A549 (cell line): ENCODE measurements around the gene P2RX3. TPM values are rescaled to one million over a fixed set of nuclear protein-coding genes. Genes with fewer than 3 reads are reported as not detected.

ENCODE experiments used
- ATAC-seq, 2 experiments: fragments of 200-7000 bp in 1 of 2; fragments of >200 bp in 1 of 2; cut with Nextera tagmentation in 1 of 2; cut with Tn5 transposase in 1 of 2; 3 replicates each; pipeline versions ENCODE4 v1.8.0 to v1.9.1; 2018 to 2020; ENCODE audit warnings: mild to moderate bottlenecking in 1 of 2, moderate library complexity in 1 of 2
- CTCF ChIA-PET: fragments of 300-600 bp; sonication (Branson Sonifier 250); formaldehyde crosslinking; extraction: SDS; loops from one replicate; lab custom pipeline; 2021; ENCODE audit warnings: antibody characterized with exemption, inconsistent platforms; lab: Yijun Ruan, JAX
- POLR2A ChIA-PET: fragments of 350-600 bp; formaldehyde crosslinking; extraction: SDS; loops from one replicate; lab custom pipeline; 2021; ENCODE audit warnings: antibody characterized with exemption, inconsistent platforms; lab: Yijun Ruan, JAX
- DNase-seq, 2 experiments: peaks; one replicate each; pipeline versions ENCODE4 v3.0.0 to v3.0.0-alpha.2; 2011 to 2016; ENCODE audit warnings: low read depth in 1 of 2, low spot score in 1 of 2
- FAIRE-seq: peaks from 2 replicates; lab custom pipeline; 2011; peaks lifted over from hg19 to GRCh38; lab: Jason Lieb, UNC
- H3K27ac ChIP-seq, 2 experiments: fragments of >200 bp; sonication (Bioruptor Twin); formaldehyde crosslinking; 3 replicates each; pipeline ENCODE4 v1.5.1; 2016 to 2017
- H3K4me1 ChIP-seq: fragments of >200 bp; sonication (Bioruptor Twin); formaldehyde crosslinking; 3 replicates; pipeline ENCODE4 v1.6.1; 2016
- H3K4me2 ChIP-seq: fragments of >200 bp; sonication (Bioruptor Twin); formaldehyde crosslinking; 3 replicates; pipeline ENCODE4 v1.6.1; 2016
- H3K4me3 ChIP-seq: fragments of >200 bp; sonication (Bioruptor Twin); formaldehyde crosslinking; 3 replicates; pipeline ENCODE4 v1.5.1; 2016
- H3K9me3 ChIP-seq: fragments of >200 bp; sonication (Bioruptor Twin); formaldehyde crosslinking; 3 replicates; pipeline ENCODE4 v1.6.1; 2016
- BHLHE40 ChIP-seq: IDR thresholded peaks from 2 replicates; pipeline ENCODE4 v1.6.1; 2012; ENCODE audit warnings: low read depth, low read length, inconsistent platforms
- EHF ChIP-seq: fragments of 250-450 bp; sonication (Bioruptor Pico); IDR thresholded peaks from 2 replicates; pipeline ENCODE4 v1.5.0; 2020; ENCODE audit warnings: mild to moderate bottlenecking
- EHMT2 ChIP-seq: fragments of 200-600 bp; sonication (generic); IDR thresholded peaks from 2 replicates; pipeline ENCODE4 v1.6.1; 2016; ENCODE audit warnings: antibody characterized with exemption, low read depth, mild to moderate bottlenecking, moderate library complexity
- ESRRA ChIP-seq: fragments of 150-350 bp; IDR thresholded peaks from 2 replicates; pipeline ENCODE4 v1.6.1; 2014; ENCODE audit warnings: mild to moderate bottlenecking, low read length, borderline replicate concordance
- FOSL2 ChIP-seq, 2 experiments: fragments of 450-650 bp in 1 of 2; fragments of >200 bp in 1 of 2; sonication (Bioruptor Twin) in 1 of 2; formaldehyde crosslinking; IDR thresholded peaks; 2 replicates each; pipeline versions ENCODE4 v1.5.0 to v1.6.1; 2016 to 2020; ENCODE audit warnings: mild to moderate bottlenecking in 1 of 2, moderate library complexity in 1 of 2
- HOXB13 ChIP-seq: fragments of 250-450 bp; sonication (Bioruptor Pico); IDR thresholded peaks from 2 replicates; pipeline ENCODE4 v1.5.0; 2020; ENCODE audit warnings: low read depth, mild to moderate bottlenecking, moderate library complexity
- JUN ChIP-seq, 2 experiments: fragments of >200 bp; sonication (Bioruptor Twin); formaldehyde crosslinking; IDR thresholded peaks; 2 replicates in 1 of 2; 3 replicates in 1 of 2; pipeline ENCODE4 v1.6.1; 2016 to 2017
- MAFK ChIP-seq: fragments of 450-650 bp; IDR thresholded peaks from 2 replicates; pipeline ENCODE4 v1.6.1; 2014; ENCODE audit not compliant: partially characterized antibody
- MYC ChIP-seq: IDR thresholded peaks from 2 replicates; pipeline ENCODE4 v1.6.1; 2012; ENCODE audit warnings: mild to moderate bottlenecking, inconsistent platforms, low read length, improper control_type of control experiment, borderline replicate concordance
- NPAS2 ChIP-seq: fragments of 250-450 bp; sonication (Bioruptor Pico); IDR thresholded peaks from 2 replicates; pipeline ENCODE4 v1.8.0; 2022; ENCODE audit warnings: mild to moderate bottlenecking, moderate library complexity, borderline replicate concordance
- RARB ChIP-seq: fragments of 250-450 bp; sonication (Bioruptor Pico); IDR thresholded peaks from 2 replicates; pipeline ENCODE4 v1.8.0; 2021; ENCODE audit warnings: mild to moderate bottlenecking, moderate library complexity
- RNF2 ChIP-seq: fragments of 200-600 bp; sonication (generic); IDR thresholded peaks from 2 replicates; pipeline ENCODE4 v1.6.1; 2016; ENCODE audit warnings: low read depth, mild to moderate bottlenecking, antibody characterized with exemption, moderate library complexity, borderline replicate concordance
- SREBF2 ChIP-seq: fragments of 450-650 bp; IDR thresholded peaks from 2 replicates; pipeline ENCODE4 v1.6.1; 2014; ENCODE audit warnings: mild to moderate bottlenecking, moderate library complexity
- ZNF302 ChIP-seq: fragments of 250-450 bp; sonication (Bioruptor Pico); IDR thresholded peaks from 2 replicates; pipeline ENCODE4 v1.9.0; 2021; ENCODE audit warnings: inconsistent platforms, mild to moderate bottlenecking, moderate library complexity
- WGBS: methylation state at CpG from one replicate; pipeline ENCODE4 v1.1.6; 2017; ENCODE audit errors: missing lambda C conversion rate; 5-methylcytosine and 5-hydroxymethylcytosine counted together
- polyA plus RNA-seq, 4 experiments: library from polyadenylated mRNA; depleted of rRNA in 3 of 4; stranded (reverse); fragments of >200 nt; fragmentation: RNase III in 1 of 4; extraction: RNeasy Plus Mini Kit Qiagen cat#74134 plus additional on column Dnase treatment in 1 of 4; gene quantifications; 2 replicates in 3 of 4; 3 replicates in 1 of 4; pipeline ENCODE4 v1.2.3, GENCODE V29; 2011 to 2017
- TF ChIP-seq, protein P1 (sequence below): fragments of 250-450 bp; sonication (Bioruptor Pico); IDR thresholded peaks from 2 replicates; pipeline ENCODE4 v1.5.0; 2021; ENCODE audit warnings: mild to moderate bottlenecking, moderate library complexity, borderline replicate concordance
- TF ChIP-seq, protein P2 (sequence below): fragments of >200 bp; sonication (Bioruptor Twin); formaldehyde crosslinking; IDR thresholded peaks from 3 replicates; pipeline ENCODE4 v1.5.1; 2016
- TF ChIP-seq, protein P3 (sequence below): IDR thresholded peaks from 2 replicates; pipeline ENCODE4 v1.6.1; 2012; ENCODE audit warnings: low read depth, borderline replicate concordance

P2RX3 gene
- polyA plus RNA-seq, 2 of the 4 experiments (the other 2 are of a cell fraction): 0.05 to 0.37 TPM

DNA sequence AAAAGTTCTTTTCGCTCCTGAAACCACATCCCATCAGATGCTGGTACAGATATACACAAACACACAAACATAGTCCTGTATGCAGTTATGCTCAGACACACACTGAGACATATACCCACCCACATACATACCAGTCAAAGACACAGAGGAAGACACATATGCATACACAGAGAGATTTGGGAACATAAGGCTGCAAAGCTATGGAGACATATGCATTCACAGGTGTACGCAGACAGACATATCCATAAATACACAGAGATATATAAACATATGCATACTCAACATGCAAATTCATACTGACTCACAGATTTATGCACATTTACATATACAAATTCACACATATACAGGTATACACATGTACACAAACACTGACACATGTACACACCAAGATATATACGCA, 36.8 kb downstream of the P2RX3 start:
- Histone ChIP-seq H3K9me3 (no peaks in the 10 kb centered on the region), H3K4me3 (no peak overlapping the region), H3K27ac (no peak overlapping the region), H3K4me2 (no peak overlapping the region), H3K4me1 (peaks cover 17% of the 10 kb centered on the region; the same call in 2 of the 3 replicates)
- no peak for FAIRE-seq
- no peak for ATAC-seq
- no peak for DNase-seq
- no peak for TF ChIP-seq RARB (CRISPR knock-in tag)
- no peak for TF ChIP-seq MAFK
- ChIA-PET POLR2A (no interaction called here), CTCF (no interaction called here)
- WGBS: 97% methylated on average over 3 of the region's 3 CpGs

DNA sequence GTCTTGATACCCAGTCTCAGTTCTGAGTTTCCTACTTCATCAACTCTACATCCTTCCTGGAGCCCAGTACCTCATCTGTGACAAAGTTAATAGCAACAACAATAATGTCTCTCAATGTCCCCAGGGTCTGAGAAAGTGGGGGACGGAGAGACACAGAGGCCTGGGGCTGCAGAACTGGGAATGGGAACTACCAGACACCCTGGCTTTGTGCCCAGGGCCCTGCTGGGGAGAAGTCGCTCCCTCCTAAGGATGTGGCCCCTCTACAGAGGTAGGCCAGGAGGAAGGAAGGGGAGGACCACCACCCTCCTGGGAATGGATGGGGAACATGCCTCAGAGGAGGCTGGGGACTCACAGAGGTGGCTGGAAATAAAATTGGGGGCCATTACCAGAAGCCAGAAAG, 37.3 kb downstream of the P2RX3 start:
- Histone ChIP-seq H3K4me3 (no peak overlapping the region), H3K9me3 (no peaks in the 10 kb centered on the region), H3K4me1 (peaks cover 17% of the 10 kb centered on the region; the same call in 2 of the 3 replicates), H3K27ac (no peak overlapping the region), H3K4me2 (no peak overlapping the region)
- FAIRE-seq (no peak), DNase-seq (no peak), ATAC-seq (no peak)
- WGBS: 85% methylated on average over 2 of the region's 2 CpGs
- ChIA-PET POLR2A (no interaction called here), CTCF (no interaction called here)
- TF ChIP-seq, protein P1, sequence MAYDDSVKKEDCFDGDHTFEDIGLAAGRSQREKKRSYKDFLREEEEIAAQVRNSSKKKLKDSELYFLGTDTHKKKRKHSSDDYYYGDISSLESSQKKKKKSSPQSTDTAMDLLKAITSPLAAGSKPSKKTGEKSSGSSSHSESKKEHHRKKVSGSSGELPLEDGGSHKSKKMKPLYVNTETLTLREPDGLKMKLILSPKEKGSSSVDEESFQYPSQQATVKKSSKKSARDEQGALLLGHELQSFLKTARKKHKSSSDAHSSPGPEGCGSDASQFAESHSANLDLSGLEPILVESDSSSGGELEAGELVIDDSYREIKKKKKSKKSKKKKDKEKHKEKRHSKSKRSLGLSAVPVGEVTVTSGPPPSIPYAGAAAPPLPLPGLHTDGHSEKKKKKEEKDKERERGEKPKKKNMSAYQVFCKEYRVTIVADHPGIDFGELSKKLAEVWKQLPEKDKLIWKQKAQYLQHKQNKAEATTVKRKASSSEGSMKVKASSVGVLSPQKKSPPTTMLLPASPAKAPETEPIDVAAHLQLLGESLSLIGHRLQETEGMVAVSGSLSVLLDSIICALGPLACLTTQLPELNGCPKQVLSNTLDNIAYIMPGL (CRISPR knock-in tag): no peak
- TF ChIP-seq EHMT2: no peak

DNA sequence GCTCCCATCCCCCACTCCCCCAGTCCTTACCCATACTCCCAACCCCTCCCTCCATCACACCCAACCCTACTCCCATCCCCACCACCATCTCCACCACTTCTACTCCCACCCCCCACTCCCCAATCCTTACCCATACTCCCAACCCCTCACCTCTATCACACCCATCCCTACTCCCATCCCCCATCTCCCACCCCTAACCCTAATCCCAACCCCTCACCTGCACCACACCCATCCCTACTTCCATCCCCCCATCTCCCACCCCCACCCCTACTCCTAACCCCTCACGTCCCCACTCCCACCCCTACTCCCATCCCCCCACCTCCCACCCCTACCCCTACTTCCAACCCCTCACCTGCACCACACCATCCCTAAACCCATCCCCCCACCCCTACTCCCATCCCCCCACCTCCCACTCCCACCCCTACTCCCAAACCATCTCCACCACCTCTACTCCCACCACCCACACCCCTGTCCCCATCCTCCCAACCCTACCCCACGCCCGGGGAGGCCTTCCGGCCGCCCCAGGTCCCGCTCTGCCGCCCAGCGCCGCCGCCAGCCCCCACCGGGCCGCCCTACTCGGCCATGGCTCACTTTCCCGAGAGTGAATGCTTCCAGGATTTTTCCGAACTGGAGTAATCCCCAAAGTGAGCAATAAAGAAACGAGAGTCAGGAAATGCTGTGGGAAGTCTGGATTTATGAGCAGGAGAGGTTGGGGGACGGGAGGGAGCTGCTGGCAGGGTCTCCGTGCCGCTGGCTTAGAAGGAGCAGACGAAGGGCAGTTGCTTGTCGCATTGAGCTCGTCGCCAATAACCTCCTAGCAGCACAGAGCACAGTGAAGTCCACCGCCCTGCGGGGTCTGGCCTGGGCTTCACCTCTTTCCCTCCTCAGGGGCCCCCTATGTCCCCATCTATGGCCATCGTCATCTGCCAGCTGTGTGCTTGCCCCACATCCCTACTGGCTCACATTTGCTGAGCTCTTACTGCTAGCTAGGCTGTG, 38.2 kb downstream of the P2RX3 start:
- Histone ChIP-seq H3K27ac (no peak overlapping the region), H3K9me3 (no peaks in the 10 kb centered on the region), H3K4me2 (0 out of 3 replicates have a peak overlapping the region, but pooled peaks have one; percentile 17), H3K4me1 (peaks cover 17% of the 10 kb centered on the region; the same call in 2 of the 3 replicates), H3K4me3 (no peak overlapping the region)
- no peak; a peak in 1 of 6 replicates for ATAC-seq
- WGBS: 45% methylated on average over 25 of the region's 26 CpGs
- ChIA-PET POLR2A (no interaction called here), CTCF (interaction anchor here (3.2 kb wide), 1 partner anchor 81 kb away, joined by 10 read pairs; no protein-coding TSS in a partner anchor)
- FAIRE-seq: no peak
- no peak for DNase-seq
- TF ChIP-seq FOSL2 (IDR thresholded peaks at IDR 0.05) (no peak), FOSL2 (CRISPR knock-in tag; IDR thresholded peaks at IDR 0.05) (no peak), HOXB13 (no peak), NPAS2 (CRISPR knock-in tag) (no peak), MYC (no peak), ZNF302 (CRISPR knock-in tag) (no peak)

DNA sequence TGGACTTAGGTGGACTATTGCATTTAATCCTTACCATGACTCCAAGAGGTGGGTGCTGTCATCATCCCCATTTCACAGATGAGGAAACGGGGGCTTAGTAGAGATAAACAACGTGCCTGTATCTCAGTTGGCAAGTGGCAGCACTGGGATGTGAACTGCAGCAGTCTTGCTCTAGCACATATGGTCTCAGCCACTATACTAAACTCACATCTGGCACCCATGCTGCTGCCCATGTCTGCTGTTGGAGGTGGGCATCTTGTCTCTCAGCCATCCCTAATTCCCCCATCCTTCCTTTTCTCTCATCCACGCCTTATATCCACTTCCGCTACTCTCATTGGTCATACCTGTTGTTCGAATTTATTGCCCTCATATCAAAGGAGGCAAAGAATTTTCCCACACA, 39.0 kb downstream of the P2RX3 start:
- no peak; a peak in 1 of 6 replicates for ATAC-seq
- FAIRE-seq: no peak
- Histone ChIP-seq H3K4me2 (no peak overlapping the region), H3K9me3 (no peaks in the 10 kb centered on the region), H3K4me3 (no peak overlapping the region), H3K4me1 (peaks cover 17% of the 10 kb centered on the region; the same call in 2 of the 3 replicates), H3K27ac (no peak overlapping the region)
- WGBS: 51% methylated on average over 5 of the region's 5 CpGs
- CTCF ChIA-PET: interaction anchor here (3.2 kb wide), 1 partner anchor 81 kb away, joined by 10 read pairs; no protein-coding TSS in a partner anchor
- no peak for TF ChIP-seq ESRRA
- TF ChIP-seq SREBF2: no peak
- TF ChIP-seq RNF2: no peak
- no peak for TF ChIP-seq MYC
- TF ChIP-seq BHLHE40: no peak
- TF ChIP-seq, protein P2, sequence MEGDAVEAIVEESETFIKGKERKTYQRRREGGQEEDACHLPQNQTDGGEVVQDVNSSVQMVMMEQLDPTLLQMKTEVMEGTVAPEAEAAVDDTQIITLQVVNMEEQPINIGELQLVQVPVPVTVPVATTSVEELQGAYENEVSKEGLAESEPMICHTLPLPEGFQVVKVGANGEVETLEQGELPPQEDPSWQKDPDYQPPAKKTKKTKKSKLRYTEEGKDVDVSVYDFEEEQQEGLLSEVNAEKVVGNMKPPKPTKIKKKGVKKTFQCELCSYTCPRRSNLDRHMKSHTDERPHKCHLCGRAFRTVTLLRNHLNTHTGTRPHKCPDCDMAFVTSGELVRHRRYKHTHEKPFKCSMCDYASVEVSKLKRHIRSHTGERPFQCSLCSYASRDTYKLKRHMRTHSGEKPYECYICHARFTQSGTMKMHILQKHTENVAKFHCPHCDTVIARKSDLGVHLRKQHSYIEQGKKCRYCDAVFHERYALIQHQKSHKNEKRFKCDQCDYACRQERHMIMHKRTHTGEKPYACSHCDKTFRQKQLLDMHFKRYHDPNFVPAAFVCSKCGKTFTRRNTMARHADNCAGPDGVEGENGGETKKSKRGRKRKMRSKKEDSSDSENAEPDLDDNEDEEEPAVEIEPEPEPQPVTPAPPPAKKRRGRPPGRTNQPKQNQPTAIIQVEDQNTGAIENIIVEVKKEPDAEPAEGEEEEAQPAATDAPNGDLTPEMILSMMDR: no peak
- TF ChIP-seq EHF (CRISPR knock-in tag): no peak
- TF ChIP-seq JUN (IDR thresholded peaks at IDR 0.05): no peak
- no peak for TF ChIP-seq NPAS2 (CRISPR knock-in tag)
- TF ChIP-seq, protein P3, sequence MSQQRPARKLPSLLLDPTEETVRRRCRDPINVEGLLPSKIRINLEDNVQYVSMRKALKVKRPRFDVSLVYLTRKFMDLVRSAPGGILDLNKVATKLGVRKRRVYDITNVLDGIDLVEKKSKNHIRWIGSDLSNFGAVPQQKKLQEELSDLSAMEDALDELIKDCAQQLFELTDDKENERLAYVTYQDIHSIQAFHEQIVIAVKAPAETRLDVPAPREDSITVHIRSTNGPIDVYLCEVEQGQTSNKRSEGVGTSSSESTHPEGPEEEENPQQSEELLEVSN: no peak
- no peak for DNase-seq
- POLR2A ChIA-PET: no interaction called here
